Stimulated activated CD4-positive, alpha-beta T cell treated with anti-CD3 and anti-CD28 coated beads, Interleukin-15, amount 100 ng/mL, for 24 hours (primary cell): Measurements from ENCODE around the gene ANKRD18A.

Experiments
- DNase-seq: peaks from one replicate; pipeline ENCODE4 v3.0.0-alpha.2; 2020

The ANKRD18A gene

DNA sequence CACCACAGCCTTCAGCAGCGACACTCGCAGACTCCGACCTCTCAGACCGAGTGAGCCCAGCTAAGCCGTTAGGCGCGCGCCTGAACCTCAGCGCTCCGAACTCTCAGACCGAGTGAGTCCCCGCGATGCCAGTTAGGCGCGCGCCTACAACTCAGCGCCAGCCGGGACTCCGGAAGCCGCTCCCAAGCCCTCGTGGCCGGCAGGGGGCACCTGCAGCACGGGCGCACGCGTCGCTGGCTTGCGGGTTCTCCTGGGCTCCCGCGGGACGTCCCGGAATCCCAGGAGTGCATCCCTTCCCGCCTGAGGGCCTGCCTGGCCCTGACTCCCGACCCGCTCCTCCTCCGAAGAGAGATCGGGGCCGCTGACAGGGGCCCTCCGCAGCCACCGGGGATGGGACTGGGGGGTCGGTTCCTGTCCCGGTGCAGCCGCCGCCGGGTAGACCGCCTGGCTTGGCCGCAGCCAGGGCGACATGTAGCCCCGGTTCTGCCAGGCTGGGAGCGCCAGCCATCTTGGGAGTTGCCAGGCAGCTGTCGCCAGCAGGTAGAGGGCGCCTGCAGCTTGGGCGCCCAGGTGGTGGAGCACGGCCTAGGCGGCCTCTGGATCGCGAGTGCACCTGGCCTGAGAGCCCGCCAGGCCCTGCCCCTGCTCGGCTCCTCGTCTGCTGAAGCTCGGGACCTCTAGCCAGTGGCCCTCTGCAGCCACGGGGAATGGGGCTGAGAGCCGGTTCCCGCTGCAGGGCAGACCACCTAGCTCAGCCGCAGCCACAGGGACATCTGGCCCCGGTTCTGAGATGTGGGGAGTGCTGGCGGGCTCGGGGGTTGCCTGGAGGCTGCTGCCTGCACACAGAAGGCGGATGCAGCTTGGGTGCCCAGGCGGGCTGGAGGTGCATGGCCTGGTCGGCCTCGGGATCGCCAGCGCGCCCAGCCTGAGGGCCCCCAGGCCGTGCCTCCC, at the start of gene ANKRD18A:
Gene ANKRD18A (minus strand): TSS at position 114 of the 951 bp plus-strand sequence. CDS start 311 bp downstream, outside the sequence.
- DNase-seq, result peak; percentile 87

- no peak for DNase-seq
Observed at GRCh38 chr9:38668791-38669466, 48.5 kb upstream of the ANKRD18A start.

- DNase-seq, result no peak
Observed at GRCh38 chr9:38662763-38663593, 42.6 kb upstream of the ANKRD18A start.

DNA sequence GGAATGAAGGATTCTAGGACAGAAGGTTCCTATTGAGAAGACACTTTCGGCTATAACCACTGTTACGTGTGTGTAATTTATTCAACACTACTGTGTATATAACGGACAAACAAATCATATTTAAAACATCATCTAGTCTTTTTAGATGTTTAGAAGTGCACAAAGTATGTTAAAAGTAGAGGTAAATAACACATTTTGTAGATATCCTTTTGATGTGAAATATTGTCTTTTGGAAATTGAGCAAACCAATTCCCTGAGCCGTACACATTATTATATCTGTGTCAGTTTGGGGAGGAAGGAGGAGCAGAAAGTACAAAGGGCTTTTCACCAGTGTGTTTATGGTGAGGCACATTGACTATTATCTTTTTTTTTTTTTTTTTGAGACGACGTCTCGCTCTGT, 39.1 kb upstream of the ANKRD18A start:
- no peak for DNase-seq

- DNase-seq, result no peak
Observed at GRCh38 chr9:38656896-38657295, 36.5 kb upstream of the ANKRD18A start.

DNA sequence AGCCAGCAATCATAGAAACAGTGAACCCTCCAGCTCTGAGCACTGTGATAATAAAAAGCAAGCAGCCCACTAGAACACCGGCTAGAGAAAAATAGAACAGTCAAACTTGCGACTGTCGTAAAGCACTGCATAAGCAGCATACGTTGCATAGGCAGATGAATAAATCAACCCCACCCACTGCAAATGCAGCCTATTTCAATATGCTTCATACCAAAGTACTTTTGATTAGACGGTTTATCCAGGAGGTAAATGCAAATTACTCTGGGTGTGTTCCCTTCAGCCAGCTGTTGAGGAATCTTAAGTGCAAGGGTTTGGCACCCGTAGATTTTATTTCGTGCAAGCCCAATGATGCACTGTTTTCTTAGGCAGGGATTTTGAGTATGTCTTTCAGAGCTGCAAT, 32.1 kb upstream of the ANKRD18A start:
- DNase-seq, result no peak

GRCh38 chr9:38652044-38652443, 31.6 kb upstream of the ANKRD18A start:
- DNase-seq, result no peak

GRCh38 chr9:38651400-38652042, 31.1 kb upstream of the ANKRD18A start:
- no peak for DNase-seq

DNA sequence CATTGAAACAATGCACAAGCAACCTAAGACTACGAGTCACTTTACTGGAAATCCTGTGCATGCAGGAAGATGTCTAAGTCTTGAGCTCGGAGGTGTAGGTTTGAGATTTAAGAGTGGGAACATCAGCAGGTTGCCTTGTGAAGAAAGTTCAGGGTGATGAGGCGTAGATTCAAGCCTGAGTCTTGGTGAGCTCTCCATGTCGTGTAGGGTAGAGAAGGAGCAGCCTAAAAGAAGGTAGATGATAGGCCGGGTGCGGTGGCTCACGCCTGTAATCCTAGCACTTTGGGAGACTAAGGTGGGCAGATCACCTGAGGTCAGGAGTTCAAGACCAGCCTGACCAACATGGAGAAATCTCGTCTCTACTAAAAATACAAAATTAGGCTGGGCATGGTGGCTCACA, 30.2 kb upstream of the ANKRD18A start:
- DNase-seq, result no peak

- no peak for DNase-seq
Observed at GRCh38 chr9:38649731-38650363, 29.5 kb upstream of the ANKRD18A start.

GRCh38 chr9:38644601-38645000, 24.2 kb upstream of the ANKRD18A start:
- no peak for DNase-seq

DNA sequence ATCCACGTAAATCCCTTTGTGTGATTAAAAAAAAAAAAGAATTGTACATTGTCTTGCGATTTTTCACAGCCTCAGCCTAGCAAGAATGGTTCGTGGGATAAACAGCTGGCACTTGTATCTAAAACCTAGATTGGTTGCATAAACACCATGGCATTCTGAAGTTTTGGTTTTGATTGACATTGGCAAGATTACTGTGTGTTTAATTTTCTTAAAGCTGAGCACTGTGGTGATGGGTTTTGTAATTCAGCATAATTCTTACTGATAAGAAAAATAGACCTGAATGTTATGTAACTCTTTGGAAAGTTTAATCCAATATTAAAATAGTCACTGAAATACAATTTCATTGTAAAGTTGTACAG, 23.4 kb upstream of the ANKRD18A start:
- no peak for DNase-seq

- DNase-seq, result no peak
Observed at GRCh38 chr9:38642951-38643814, 22.8 kb upstream of the ANKRD18A start.

DNA sequence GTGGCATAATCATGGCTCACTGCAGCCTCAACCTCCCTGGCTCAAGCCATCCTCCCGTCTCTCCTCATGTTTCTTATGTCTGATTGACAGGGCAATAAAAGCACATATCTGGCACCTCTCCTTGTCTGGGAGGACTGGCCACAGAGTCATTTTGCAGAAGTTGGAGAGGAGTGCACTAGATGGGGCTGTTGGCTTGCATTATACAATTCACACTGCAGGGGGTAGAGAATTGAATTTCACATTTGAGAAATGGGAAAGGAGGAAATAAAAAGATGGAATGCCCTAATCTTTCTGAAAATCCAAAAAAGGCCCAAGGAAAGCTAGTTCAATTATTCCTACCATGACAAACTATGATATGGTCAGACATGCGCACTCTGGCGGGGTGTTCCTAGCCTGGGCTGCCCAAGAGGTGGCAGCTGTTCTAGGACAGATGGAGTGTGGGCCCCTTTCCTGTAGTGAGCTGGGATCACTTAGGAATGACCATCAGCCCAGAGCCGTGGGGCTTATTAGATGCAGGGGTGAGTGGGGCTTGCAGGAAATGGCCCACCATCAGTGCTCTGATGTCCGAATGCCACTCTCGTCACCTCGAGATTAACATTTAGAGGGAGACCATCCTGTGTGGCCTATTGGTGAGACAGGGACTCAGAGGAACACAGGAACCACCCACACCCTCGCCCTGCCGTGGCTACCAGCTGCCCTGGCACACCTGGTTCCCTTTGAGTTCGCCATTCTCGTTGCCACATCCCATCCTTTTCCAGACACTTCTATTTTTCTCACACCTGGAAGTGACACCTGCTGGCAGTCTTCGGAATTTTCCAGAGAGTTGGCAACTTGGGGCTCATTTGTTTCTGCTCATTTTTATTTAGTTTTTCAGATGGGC, 21.8 kb upstream of the ANKRD18A start:
- no peak for DNase-seq

DNA sequence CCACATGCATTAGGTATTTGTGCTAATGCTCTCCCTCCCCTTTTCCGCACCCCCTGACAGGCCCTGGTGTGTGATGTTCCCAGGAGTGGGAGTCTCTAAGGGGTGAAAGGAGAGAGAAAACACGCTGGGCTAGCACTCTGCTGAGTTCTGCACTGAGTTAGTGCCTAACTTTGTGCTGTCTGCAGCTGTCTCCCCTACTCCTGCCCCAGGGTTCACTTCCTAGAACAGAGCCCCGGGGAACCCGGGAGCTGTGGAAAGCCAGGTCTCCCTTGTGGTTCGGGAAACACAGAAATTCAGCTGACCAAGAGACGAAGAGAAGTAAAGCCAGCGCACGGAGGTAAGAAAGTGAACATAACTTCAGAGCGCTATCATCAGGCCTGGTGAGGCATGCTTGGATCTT, 20.7 kb upstream of the ANKRD18A start:
- DNase-seq, result no peak

- no peak for DNase-seq
Observed at GRCh38 chr9:38639577-38639940, 19.2 kb upstream of the ANKRD18A start.

GRCh38 chr9:38638881-38639576, 18.6 kb upstream of the ANKRD18A start:
- DNase-seq, result no peak

DNA sequence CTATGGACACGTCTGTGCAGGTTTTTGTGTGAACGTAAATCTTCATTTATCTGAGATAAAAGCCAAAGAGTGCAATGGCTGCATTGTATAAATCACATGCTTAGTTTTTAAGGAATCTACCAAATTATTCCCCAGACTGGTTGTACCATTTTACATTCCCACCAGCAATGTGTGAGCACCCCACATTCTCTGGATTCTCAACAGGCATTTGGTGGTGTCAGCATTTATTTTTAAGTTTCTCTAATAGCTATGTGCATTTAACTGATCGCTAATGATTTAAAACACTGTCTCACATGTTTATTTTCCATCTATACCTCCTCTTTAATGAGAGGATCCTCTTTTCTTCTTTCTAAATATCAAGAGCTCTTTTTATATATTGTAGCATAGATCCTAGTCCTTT, 13.9 kb upstream of the ANKRD18A start:
- DNase-seq, result no peak

GRCh38 chr9:38629511-38629910, 9.1 kb upstream of the ANKRD18A start:
- no peak for DNase-seq

DNA sequence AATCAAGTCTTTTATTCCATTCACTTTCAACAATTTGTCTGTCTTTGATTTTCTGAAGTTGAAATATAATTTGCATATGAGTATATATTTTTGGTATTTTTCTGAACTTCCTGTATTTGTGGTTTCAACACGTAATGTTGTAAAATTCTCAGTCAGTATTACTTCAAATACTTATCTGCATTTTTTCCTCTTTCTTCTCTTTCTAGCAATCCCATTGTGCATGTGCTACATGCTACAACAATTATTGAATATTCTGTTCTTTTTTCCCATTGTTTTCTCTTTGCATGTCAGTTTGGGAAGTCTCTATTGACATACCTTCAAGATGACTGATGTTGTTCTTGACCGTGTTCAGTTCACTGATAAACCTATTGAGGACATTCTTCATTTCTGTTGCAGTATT, 5.6 kb upstream of the ANKRD18A start:
- no peak for DNase-seq
